Tibial nerve (tissue), 4 donors: ENCODE measurements around the gene TBC1D16.

Experiments used
- CTCF ChIP-seq, 5 experiments: fragments of 200-600 bp in 3 of 5; fragments of 450-650 bp in 2 of 5; sonication (generic) in 3 of 5; IDR thresholded peaks; one replicate each; pipeline ENCODE4 v1.5.1; 2016 to 2019; ENCODE audit warnings: antibody characterized with exemption in 5 of 5, mild to moderate bottlenecking in 3 of 5, moderate library complexity in 2 of 5
- EP300 ChIP-seq, 2 donors: sonication (generic); formaldehyde crosslinking; IDR thresholded peaks; one replicate each; pipeline ENCODE4 v1.6.1; 2017; ENCODE audit warnings: antibody characterized with exemption in 2 of 2, mild to moderate bottlenecking in 1 of 2

- TF ChIP-seq CTCF (IDR thresholded peaks at IDR 0.05), result no peak
- TF ChIP-seq EP300 (IDR thresholded peaks at IDR 0.05), result no peak
Observed at GRCh38 chr17:80084773-80085172, 49.1 kb upstream of the TBC1D16 start.
